ENCODE data around the gene AGBL4.

AGBL4 gene

DNA sequence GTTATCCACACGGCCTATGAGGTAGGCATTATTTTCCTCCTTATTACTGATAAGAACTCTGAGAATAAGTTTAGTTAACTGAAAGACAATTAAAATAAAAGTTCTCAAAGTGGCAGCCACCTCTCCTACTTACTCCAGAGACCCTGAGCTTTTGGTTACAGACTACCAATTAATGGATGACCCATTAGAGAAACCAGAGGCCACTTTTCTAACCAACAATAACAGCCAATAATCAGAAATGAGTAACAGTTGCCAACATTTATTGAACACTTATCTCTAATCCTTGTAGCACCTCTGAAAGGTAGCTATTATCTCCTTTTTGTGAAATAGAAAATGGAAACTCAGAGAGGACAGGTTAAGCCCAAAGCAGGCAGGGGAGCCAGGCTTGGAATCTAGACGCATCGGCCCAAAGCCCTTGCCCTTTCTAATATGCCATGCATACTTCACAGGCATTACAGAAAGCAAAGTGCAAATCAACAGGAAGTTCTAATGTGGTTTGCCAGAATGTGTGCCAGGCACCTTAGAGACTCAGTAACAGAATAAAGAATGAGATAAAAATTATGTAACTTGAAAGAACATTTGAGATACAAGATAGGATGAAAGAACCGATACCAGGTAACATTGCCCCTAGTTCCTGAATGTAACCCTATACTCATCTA, 1297.1 kb downstream of the AGBL4 start:
- TF ChIP-seq, protein P1, sequence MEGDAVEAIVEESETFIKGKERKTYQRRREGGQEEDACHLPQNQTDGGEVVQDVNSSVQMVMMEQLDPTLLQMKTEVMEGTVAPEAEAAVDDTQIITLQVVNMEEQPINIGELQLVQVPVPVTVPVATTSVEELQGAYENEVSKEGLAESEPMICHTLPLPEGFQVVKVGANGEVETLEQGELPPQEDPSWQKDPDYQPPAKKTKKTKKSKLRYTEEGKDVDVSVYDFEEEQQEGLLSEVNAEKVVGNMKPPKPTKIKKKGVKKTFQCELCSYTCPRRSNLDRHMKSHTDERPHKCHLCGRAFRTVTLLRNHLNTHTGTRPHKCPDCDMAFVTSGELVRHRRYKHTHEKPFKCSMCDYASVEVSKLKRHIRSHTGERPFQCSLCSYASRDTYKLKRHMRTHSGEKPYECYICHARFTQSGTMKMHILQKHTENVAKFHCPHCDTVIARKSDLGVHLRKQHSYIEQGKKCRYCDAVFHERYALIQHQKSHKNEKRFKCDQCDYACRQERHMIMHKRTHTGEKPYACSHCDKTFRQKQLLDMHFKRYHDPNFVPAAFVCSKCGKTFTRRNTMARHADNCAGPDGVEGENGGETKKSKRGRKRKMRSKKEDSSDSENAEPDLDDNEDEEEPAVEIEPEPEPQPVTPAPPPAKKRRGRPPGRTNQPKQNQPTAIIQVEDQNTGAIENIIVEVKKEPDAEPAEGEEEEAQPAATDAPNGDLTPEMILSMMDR (IDR thresholded peaks at IDR 0.05; ENCODE audit: unreplicated experiment in 3 of 3) = no peak
- H3K4me3 Mint-ChIP-seq = no peak overlapping the region
- peak overlapping the region in 1 of 3 experiments; percentile 32 for H3K27ac Mint-ChIP-seq
- no peaks in the 10 kb centered on the region for H3K4me1 Mint-ChIP-seq
- no peaks in the 10 kb centered on the region for H3K27me3 Mint-ChIP-seq (ENCODE audit: low read depth)
- peaks cover 26% of the 10 kb centered on the region for H3K36me3 Mint-ChIP-seq (ENCODE audit: low read depth)
- H3K9me3 Mint-ChIP-seq = no peaks in the 10 kb centered on the region

DNA sequence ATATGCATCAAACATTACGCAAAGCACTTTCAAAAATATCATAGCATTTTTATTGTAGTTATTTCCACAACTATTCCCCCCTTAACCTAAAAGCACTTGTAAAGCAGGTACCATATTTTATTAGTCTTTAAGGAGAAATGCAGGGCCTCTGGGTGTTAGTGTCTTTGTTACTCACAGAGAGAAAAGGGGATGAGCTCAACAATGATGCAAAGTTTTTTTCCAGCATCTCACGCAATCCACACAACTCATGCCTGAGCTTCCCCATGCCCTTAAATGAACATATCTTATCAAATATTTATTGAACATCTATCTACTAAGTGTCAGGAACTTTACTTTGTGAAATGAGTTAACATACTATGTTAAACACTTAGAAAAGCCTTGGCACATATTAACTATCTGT, 1297.6 kb downstream of the AGBL4 start:
- TF ChIP-seq, protein P1 (IDR thresholded peaks at IDR 0.05; ENCODE audit: unreplicated experiment in 3 of 3) = no peak
- H3K4me3 Mint-ChIP-seq = no peak overlapping the region
- peaks cover 26% of the 10 kb centered on the region for H3K36me3 Mint-ChIP-seq (ENCODE audit: low read depth)
- peak overlapping the region in 1 of 3 experiments; percentile 16 for H3K27ac Mint-ChIP-seq
- H3K27me3 Mint-ChIP-seq (ENCODE audit: low read depth) = no peaks in the 10 kb centered on the region
- no peaks in the 10 kb centered on the region for H3K9me3 Mint-ChIP-seq
- H3K4me1 Mint-ChIP-seq = no peaks in the 10 kb centered on the region

GRCh38 chr1:48725341-48726046, 1298.3 kb downstream of the AGBL4 start:
- H3K4me1 Mint-ChIP-seq = no peaks in the 10 kb centered on the region

DNA sequence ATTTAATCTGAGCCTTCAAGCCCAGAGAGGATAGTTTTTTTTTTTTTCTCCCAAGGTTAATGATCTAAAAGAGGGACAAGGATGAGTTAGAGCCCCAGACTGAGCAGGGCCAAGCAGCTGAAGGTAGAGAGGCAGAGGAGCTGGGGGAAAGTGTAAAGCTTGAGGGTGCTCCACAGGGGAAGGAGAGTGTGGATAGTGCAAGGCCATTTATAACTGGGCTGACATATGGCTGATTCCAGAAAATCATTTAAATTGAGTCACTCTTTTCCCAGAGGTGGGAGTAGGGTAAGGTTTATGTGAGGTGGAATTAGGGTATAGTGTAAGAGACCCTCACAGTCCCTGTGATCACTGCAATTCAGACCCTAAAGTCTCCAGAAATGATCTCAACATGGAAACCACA, 1302.8 kb downstream of the AGBL4 start:
- peak overlapping the region in 1 of 3 experiments; percentile 18 for H3K27ac Mint-ChIP-seq
- no peak overlapping the region for H3K4me3 Mint-ChIP-seq
- H3K9me3 Mint-ChIP-seq = no peaks in the 10 kb centered on the region
- H3K36me3 Mint-ChIP-seq (ENCODE audit: low read depth) = no peaks in the 10 kb centered on the region
- H3K4me1 Mint-ChIP-seq = peaks cover 14% of the 10 kb centered on the region
- TF ChIP-seq, protein P1 (IDR thresholded peaks at IDR 0.05; ENCODE audit: unreplicated experiment in 3 of 3) = no peak
- H3K27me3 Mint-ChIP-seq (ENCODE audit: low read depth) = no peaks in the 10 kb centered on the region

More at GRCh38 chr1:48725341-48726046, 1298.3 kb downstream of the AGBL4 start:
- H3K36me3 Mint-ChIP-seq (ENCODE audit: low read depth) = peaks cover 26% of the 10 kb centered on the region
- TF ChIP-seq, protein P1 (IDR thresholded peaks at IDR 0.05; ENCODE audit: unreplicated experiment in 3 of 3) = no peak
- no peaks in the 10 kb centered on the region for H3K9me3 Mint-ChIP-seq
- peak overlapping the region in 1 of 3 experiments; percentile 16 for H3K27ac Mint-ChIP-seq
- H3K4me3 Mint-ChIP-seq = no peak overlapping the region
- no peaks in the 10 kb centered on the region for H3K27me3 Mint-ChIP-seq (ENCODE audit: low read depth)

GRCh38 chr1:48718705-48719104, 1305.0 kb downstream of the AGBL4 start:
- Mint-ChIP-seq H3K4me3 (no peak overlapping the region), H3K9me3 (no peaks in the 10 kb centered on the region), H3K27me3 (ENCODE audit: low read depth) (no peaks in the 10 kb centered on the region), H3K36me3 (ENCODE audit: low read depth) (no peaks in the 10 kb centered on the region), H3K4me1 (peaks cover 17% of the 10 kb centered on the region), H3K27ac (no peak overlapping the region)
- TF ChIP-seq, protein P1 (IDR thresholded peaks at IDR 0.05; ENCODE audit: unreplicated experiment in 3 of 3) = no peak

Measured in nephron (organoid).